ENCODE data around the gene ZNF540. TPM values are rescaled to one million over a fixed set of nuclear protein-coding genes. Genes with fewer than 3 reads are reported as not detected.

ZNF540 gene
- 1 to 10 TPM; 1.2 to 2.3 TPM for total RNA-seq

DNA sequence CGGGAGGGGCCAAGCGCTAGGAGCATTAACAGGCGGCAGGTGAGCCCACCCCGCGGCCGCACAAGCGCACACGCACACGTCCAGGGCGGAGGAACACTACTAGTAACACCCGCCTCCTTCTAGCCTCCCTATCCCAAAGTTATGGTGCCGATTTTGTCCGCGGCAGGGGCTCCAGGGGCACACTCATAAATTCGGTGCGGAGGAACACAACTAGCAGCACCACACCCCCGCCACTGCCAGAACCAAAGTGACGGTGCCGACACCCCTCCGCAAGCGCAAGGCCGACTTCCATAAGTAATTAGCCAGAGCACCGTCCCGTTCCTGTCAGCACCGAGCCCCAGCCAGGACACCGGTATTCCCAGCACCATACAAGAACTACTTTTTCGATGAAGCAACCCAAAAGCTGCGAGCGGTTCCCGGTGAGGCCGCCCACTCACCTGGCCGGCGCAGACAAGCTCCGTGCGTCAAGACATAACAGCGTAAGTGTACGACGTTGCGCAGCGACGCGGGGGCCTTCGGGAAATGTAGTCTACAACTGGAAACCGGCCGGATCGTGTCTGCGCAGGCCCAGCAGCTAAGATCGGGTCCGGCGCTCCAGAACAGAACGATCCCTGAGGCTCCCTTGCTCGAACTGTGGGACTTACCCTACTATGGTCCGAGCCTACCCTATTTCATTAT lies at the start of gene ZNF540, which contains the start of gene ZNF571:
ZNF540 (plus strand) TSS at position 573 of the 678 bp plus-strand sequence. CDS start 3,572 bp downstream, outside the sequence.
ZNF571 (minus strand) TSS at position 489 of the 678 bp plus-strand sequence. CDS start 8,116 bp downstream, outside the sequence.
- peak within 1 kb of the TSS; percentile 97 for H3K4me3 Mint-ChIP-seq
- H3K9me3 Mint-ChIP-seq = peaks cover 4% of the 10 kb centered on the region
- H3K4me1 Mint-ChIP-seq (ENCODE audit: low read depth in 2 of 2) = peaks cover 24 to 33% of the 10 kb centered on the region in 2 donors
- ATAC-seq (peak; percentile 99), DNase-seq (ENCODE audit: low spot score) (peak; percentile 93)
- peaks cover 12% of the 10 kb centered on the region for H3K36me3 Mint-ChIP-seq
- peak within 1 kb of the TSS; percentile 84 to 98 for H3K27ac Mint-ChIP-seq
- no peaks in the 10 kb centered on the region for H3K27me3 Mint-ChIP-seq

- H3K27ac Mint-ChIP-seq = peak overlapping the region in 1 of 2 donors; percentile 56
- H3K4me3 Mint-ChIP-seq = peak overlapping the region; percentile 80
- peak; percentile 63 to 89 for ATAC-seq
- peaks cover 52% of the 10 kb centered on the region for H3K36me3 Mint-ChIP-seq
- DNase-seq (ENCODE audit: low spot score) = peak; percentile 77
- peaks cover 0 to 7% of the 10 kb centered on the region in 2 donors for H3K4me1 Mint-ChIP-seq (ENCODE audit: low read depth in 2 of 2)
- H3K9me3 Mint-ChIP-seq = peaks cover 29% of the 10 kb centered on the region
- no peaks in the 10 kb centered on the region for H3K27me3 Mint-ChIP-seq
Measured at GRCh38 chr19:37551129-37551993, 43.3 kb upstream of the ZNF540 start.

DNA sequence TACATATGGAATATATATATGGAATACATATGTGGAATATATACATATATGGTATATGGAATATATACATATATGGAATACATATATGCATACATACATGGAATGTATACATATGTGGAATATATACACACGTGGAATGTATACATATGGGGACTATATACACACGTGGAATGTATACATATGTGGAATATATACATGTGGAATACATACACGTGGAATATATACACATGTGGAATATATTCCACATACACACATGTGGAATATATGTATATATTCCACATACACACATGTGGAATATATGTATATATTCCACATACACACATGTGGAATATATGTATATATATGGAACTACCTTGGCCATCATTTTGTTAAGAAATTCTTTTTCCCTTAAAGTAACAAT lies 31.2 kb upstream of the ZNF540 start:
- no peaks in the 10 kb centered on the region for H3K27me3 Mint-ChIP-seq
- no peak for DNase-seq (ENCODE audit: low spot score)
- ATAC-seq = no peak
- no peak overlapping the region for H3K4me3 Mint-ChIP-seq
- H3K36me3 Mint-ChIP-seq = peaks cover 71% of the 10 kb centered on the region
- peaks cover 23% of the 10 kb centered on the region for H3K9me3 Mint-ChIP-seq
- no peaks in the 10 kb centered on the region for H3K4me1 Mint-ChIP-seq (ENCODE audit: low read depth in 2 of 2)
- H3K27ac Mint-ChIP-seq = no peak overlapping the region

- Mint-ChIP-seq H3K9me3 (peaks cover 25% of the 10 kb centered on the region), H3K36me3 (peaks cover 69% of the 10 kb centered on the region), H3K27ac (no peak overlapping the region), H3K4me3 (no peak overlapping the region), H3K4me1 (ENCODE audit: low read depth in 2 of 2) (no peaks in the 10 kb centered on the region), H3K27me3 (no peaks in the 10 kb centered on the region)
- DNase-seq (ENCODE audit: low spot score) = no peak
- ATAC-seq = no peak
Measured at GRCh38 chr19:37564624-37565369, 29.9 kb upstream of the ZNF540 start.

GRCh38 chr19:37565370-37565669 lies 29.4 kb upstream of the ZNF540 start:
- H3K9me3 Mint-ChIP-seq = peaks cover 28% of the 10 kb centered on the region
- H3K27ac Mint-ChIP-seq = no peak overlapping the region
- ATAC-seq (no peak), DNase-seq (ENCODE audit: low spot score) (no peak)
- H3K4me3 Mint-ChIP-seq = no peak overlapping the region
- no peaks in the 10 kb centered on the region for H3K27me3 Mint-ChIP-seq
- peaks cover 74% of the 10 kb centered on the region for H3K36me3 Mint-ChIP-seq
- no peaks in the 10 kb centered on the region for H3K4me1 Mint-ChIP-seq (ENCODE audit: low read depth in 2 of 2)

DNA sequence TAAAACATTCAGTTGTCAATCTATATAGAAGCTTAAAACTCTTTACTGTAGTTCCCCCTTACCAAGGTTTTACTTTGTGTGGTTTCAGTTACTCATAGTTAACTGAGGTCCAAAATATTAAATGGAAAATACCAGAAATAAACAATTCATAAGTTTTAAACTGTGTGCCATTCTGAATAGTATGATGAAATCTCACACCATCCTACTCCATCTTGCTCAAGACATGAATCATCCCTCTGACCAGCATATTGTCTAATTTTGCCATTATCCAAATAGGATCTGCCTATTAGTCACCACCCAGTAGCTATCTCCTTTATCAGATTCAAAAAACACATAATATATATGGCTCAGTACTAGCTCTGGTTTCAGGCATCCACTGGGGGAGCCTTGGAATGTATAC lies 22.5 kb upstream of the ZNF540 start:
- H3K36me3 Mint-ChIP-seq = peaks cover 51% of the 10 kb centered on the region
- H3K4me1 Mint-ChIP-seq (ENCODE audit: low read depth in 2 of 2) = no peaks in the 10 kb centered on the region
- no peak for DNase-seq (ENCODE audit: low spot score)
- H3K27me3 Mint-ChIP-seq = no peaks in the 10 kb centered on the region
- no peak for ATAC-seq
- H3K27ac Mint-ChIP-seq = no peak overlapping the region
- peaks cover 30% of the 10 kb centered on the region for H3K9me3 Mint-ChIP-seq
- H3K4me3 Mint-ChIP-seq = no peak overlapping the region

- Mint-ChIP-seq H3K27ac (no peak overlapping the region), H3K27me3 (no peaks in the 10 kb centered on the region), H3K4me3 (no peak overlapping the region), H3K4me1 (ENCODE audit: low read depth in 2 of 2) (no peaks in the 10 kb centered on the region), H3K9me3 (peaks cover 9% of the 10 kb centered on the region), H3K36me3 (peaks cover 28% of the 10 kb centered on the region)
- no peak for ATAC-seq
- no peak for DNase-seq (ENCODE audit: low spot score)
Measured at GRCh38 chr19:37583340-37583739, 11.3 kb upstream of the ZNF540 start.

GRCh38 chr19:37593996-37594303 lies 726 bp upstream of the ZNF540 start:
- no peak for ATAC-seq
- H3K4me3 Mint-ChIP-seq = peak overlapping the region; percentile 97
- peak overlapping the region; percentile 84 to 98 for H3K27ac Mint-ChIP-seq
- DNase-seq (ENCODE audit: low spot score) = no peak
- peaks cover 17% of the 10 kb centered on the region for H3K36me3 Mint-ChIP-seq
- H3K9me3 Mint-ChIP-seq = peaks cover 4% of the 10 kb centered on the region
- no peaks in the 10 kb centered on the region for H3K27me3 Mint-ChIP-seq
- H3K4me1 Mint-ChIP-seq (ENCODE audit: low read depth in 2 of 2) = peaks cover 24 to 33% of the 10 kb centered on the region in 2 donors

DNA sequence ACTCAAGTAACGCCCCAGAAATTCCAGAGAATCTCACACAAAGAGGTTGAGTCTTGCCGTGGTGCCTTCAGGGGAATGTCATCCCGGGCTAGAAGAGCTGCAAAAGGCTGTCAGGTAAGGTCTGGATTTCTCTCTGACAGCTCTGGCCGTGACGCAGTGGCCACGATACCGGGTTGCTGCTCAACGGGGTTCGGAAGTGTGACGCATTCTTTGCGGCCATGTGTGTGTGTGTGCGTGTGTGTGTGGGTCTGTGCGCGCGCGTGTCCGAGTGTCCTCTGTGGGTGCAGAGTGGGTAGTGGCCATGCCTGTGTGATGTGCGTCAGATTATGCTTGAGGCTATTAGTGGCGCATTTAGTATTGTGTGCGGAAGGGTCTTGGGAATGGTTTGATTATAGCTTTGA lies 306 bp downstream of the ZNF540 start:
- no peaks in the 10 kb centered on the region for H3K27me3 Mint-ChIP-seq
- H3K4me1 Mint-ChIP-seq (ENCODE audit: low read depth in 2 of 2) = peaks cover 24 to 33% of the 10 kb centered on the region in 2 donors
- peak overlapping the region; percentile 84 to 98 for H3K27ac Mint-ChIP-seq
- H3K36me3 Mint-ChIP-seq = peaks cover 12% of the 10 kb centered on the region
- H3K9me3 Mint-ChIP-seq = peaks cover 4% of the 10 kb centered on the region
- H3K4me3 Mint-ChIP-seq = peak overlapping the region; percentile 97
- DNase-seq (ENCODE audit: low spot score) (peak; percentile 70), ATAC-seq (peak; percentile 59 to 71)

DNA sequence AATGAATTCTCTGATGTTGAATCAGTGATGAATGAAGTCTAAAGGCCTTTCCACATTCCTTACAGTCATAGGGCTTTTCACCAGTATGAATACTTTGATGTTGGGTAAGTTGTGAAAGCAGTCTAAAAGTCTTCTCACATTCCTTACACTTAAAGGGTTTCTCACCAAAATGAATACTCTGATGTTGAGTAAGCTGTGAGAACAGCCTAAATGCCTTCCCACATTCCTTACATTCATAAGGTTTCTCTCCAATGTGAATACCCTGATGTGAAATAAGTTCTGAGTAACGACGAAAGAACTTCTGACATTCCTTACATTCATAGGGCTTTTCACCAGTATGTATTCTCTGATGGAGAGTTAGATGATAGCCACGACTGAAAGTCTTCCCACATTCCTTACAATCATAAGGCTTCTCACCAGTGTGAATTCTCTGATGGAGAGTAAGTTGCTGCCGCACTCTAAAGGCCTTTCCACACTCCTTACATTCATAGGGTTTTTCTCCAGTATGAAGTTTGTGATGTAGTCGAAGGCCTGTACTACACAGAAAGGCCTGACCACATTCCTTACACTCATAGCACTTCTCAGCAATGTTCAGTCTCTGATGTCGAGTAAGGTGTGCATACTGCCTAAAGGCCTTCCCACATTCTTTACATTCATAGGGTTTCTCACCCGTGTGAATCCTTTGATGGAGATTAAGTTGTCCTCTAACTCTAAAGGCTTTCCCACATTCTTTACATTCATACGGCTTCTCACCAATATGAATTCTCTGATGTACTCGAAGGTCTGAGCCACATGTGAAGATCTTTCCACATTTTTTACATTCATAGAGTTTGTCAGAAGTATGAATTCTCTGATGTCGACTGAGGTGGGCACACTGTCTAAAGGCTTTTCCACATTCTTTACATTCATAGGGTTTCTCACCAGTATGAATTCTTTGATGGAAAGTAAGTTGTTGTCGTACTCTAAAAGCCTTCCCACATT lies 40.7 kb downstream of the ZNF540 start:
- Mint-ChIP-seq H3K27ac (no peak overlapping the region), H3K4me3 (no peak overlapping the region), H3K9me3 (peaks cover 28% of the 10 kb centered on the region), H3K36me3 (peaks cover 60% of the 10 kb centered on the region), H3K4me1 (ENCODE audit: low read depth in 2 of 2) (no peaks in the 10 kb centered on the region), H3K27me3 (no peaks in the 10 kb centered on the region)
- no peak for DNase-seq (ENCODE audit: low spot score)
- no peak for ATAC-seq

DNA sequence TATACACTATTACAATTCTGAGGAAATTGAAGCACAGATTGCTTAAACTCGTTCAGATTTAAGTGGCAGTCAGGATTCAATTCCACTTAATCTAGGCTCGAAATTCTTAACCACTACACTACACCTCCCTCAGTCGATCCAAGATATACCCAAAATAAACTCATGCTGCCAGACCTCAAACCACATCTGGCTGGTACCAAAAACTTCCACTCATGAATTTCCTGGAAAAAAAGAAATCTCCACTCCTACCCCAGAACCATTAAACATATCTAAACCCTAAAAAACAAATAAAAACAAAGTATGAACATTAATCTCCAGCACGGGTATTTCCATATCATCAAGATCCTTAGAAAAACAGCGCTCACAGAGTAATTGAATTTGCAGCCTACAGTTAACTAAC lies 59.4 kb downstream of the ZNF540 start:
- no peaks in the 10 kb centered on the region for H3K9me3 Mint-ChIP-seq
- peaks cover 26% of the 10 kb centered on the region for H3K36me3 Mint-ChIP-seq
- peak overlapping the region; percentile 65 to 84 for H3K27ac Mint-ChIP-seq
- peak overlapping the region; percentile 88 for H3K4me3 Mint-ChIP-seq
- no peak for DNase-seq (ENCODE audit: low spot score)
- H3K27me3 Mint-ChIP-seq = no peaks in the 10 kb centered on the region
- peaks cover 26 to 35% of the 10 kb centered on the region in 2 donors for H3K4me1 Mint-ChIP-seq (ENCODE audit: low read depth in 2 of 2)
- ATAC-seq = no peak

DNA sequence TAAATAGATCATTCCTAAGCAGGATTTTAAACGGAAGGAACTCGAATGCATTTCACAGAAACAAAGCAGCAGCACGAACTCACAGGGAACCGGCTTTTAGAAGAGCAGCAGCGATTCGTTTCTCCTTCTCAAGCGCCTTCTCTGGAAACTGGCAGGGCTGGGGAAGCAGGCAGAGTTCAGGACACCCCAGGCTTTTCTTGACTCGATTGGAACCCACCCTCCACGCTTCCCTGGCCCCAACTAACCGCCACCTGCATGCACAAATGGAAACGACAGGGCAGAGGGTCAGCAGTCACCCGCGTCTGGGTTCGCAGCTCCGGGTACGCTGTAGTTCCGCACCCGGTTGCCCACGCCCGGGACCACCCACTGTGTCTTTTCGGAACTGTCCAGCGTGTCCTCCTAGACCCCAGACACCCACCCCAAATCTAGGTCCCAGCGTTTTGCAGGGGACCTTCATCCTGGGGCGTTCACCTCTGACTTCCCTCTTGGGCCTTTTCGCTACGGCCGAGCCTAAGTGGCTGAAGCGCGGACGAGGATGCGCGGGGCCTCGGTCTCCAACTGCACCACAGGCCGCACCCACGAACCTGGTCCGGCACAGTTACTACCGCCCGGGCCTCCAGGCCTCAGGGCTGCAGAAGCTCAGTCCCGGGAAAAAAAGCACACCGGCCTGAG lies 60.1 kb downstream of the ZNF540 start:
- H3K36me3 Mint-ChIP-seq = peaks cover 26% of the 10 kb centered on the region
- DNase-seq (ENCODE audit: low spot score) (peak; percentile 62), ATAC-seq (peak; percentile 58 to 68)
- no peaks in the 10 kb centered on the region for H3K9me3 Mint-ChIP-seq
- peak overlapping the region; percentile 65 to 84 for H3K27ac Mint-ChIP-seq
- peaks cover 26 to 35% of the 10 kb centered on the region in 2 donors for H3K4me1 Mint-ChIP-seq (ENCODE audit: low read depth in 2 of 2)
- no peaks in the 10 kb centered on the region for H3K27me3 Mint-ChIP-seq
- H3K4me3 Mint-ChIP-seq = peak overlapping the region; percentile 88
